Measurements from ENCODE around the gene RASA3. TPM values are rescaled to one million over a fixed set of nuclear protein-coding genes. Genes with fewer than 3 reads are reported as not detected.

Gene RASA3
- polyA plus RNA-seq, 5 donors: 10.5 to 14.4 (median 12.2) TPM

DNA sequence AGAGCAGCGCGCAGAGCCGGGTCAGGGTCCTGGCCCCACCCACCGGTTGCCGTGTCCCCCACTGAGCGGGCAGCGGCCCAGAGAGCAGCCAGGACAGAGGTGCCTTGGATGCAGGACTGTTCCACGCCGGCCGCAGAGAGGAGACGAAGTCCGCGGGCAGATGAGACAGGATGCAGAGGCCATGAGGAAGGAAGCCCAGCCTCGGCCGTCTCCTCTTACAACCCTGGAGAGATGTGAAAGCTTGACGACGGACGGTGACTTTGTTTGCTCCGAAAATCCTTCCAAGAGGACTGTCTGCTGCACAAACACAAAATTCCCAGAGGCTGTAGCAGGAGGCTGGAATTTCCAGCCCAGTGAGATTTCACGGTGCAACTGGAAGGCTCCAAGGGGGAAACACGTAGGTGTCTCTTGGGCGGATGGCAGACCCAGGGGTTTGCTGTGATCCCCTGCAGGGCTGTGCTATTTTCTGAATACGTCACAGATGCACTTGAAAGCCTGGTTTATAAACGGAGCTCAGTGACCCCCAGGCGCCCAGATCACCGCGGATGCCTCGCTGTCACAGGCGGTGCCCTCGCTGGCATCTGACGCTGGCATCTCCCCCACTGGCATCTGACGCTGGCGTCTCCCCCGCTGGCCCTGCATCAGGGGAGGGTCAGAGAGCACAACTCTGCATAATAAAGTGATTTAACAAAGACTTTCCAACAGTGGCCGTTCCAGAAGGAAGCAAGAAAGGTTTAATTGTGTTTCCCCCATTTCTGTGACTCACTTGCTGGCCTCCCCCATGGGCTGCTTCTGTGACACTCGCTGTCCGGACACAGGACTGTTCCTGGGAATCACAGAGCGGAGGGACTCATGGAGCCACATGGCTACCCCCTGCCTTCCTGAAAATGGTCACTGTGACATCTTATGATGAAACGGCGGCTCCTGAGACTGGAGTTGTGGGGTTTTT is 96.6 kb downstream of the RASA3 start:
- DNase-seq: no peak

DNA sequence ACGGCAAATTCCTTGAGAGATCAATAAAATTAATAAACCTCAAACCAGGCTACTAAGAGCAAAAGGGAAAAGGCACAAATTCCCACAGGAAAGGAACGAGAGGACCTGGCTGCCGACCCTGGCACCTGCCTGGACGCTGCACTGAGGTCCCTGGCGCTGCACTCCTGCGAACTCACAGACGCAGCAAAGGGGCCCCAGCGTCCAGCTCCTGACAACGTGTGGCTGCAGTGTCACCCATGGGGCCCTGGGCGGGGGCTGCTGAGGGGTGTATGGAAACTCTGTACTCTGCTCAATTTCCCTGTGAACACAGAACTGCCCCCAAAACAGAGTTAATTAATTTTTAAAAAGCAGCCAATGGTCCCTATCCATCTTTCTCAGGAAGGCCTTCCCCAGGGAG is 97.2 kb downstream of the RASA3 start:
- no peak for DNase-seq

- DNase-seq: no peak
Measured at GRCh38 chr13:114034481-114034891, 97.9 kb downstream of the RASA3 start.

DNA sequence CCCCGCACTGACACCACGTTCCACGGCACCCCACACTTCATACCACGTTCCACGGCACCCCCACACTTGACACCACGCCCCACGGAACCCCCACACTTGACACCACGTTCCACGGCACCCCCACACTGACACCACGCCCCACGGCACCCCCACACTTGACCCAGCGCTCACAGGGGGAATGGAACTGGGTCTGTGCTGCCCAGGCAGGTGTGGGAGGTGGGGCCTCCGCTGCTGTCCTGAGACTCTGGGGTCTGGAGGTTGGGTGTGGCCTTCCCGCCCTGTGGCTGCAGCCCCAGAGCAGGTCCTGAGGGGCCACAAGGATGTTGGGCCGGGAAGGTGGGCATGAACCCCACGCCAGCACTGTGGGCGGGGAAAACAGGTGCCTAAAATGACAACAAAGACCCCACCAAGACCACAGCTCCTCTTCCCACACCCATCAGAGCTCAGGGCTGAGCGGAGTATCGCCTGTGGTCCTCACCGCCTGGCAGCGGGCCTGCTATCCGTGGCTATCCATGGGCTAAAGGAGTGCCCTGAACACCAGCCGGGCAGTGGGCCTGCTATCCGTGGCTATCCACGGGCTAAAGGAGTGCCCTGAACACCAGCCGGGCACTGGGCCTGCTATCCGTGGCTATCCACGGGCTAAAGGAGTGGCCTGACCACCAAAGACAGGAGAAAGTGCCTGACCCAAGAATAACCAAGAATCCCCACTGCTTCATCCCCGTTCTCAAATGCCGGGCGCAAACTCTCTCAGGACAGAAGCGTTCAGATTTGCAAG is 98.7 kb downstream of the RASA3 start:
- DNase-seq: no peak

GRCh38 chr13:114032126-114032799 is 100.2 kb downstream of the RASA3 start:
- peak; percentile 43 to 47 for DNase-seq

GRCh38 chr13:114031631-114032030 is 100.8 kb downstream of the RASA3 start:
- no peak for DNase-seq

GRCh38 chr13:114030666-114031610 is 101.5 kb downstream of the RASA3 start:
- no peak for DNase-seq

GRCh38 chr13:114029866-114030625 is 102.4 kb downstream of the RASA3 start:
- DNase-seq: no peak

DNA sequence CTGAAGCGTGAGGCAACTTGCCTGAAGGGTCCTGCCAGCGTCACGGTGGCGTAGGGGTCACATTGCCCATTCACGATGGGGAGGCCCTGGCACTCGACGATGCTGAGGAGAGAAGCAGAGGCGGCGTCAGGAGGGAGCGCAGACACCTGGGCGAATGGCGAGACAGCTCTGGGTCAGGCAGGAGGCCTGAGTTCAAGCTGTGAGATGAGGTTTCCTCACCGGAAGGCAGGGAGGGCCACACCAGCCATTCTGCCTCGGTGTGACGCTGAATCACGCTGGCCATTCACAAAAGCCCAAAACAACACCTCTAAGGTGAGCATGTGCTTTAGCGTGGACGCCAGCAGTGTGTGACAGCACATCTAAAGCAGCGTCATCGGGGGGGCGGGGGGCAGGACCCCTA is 104.6 kb downstream of the RASA3 start:
- no peak for DNase-seq

DNA sequence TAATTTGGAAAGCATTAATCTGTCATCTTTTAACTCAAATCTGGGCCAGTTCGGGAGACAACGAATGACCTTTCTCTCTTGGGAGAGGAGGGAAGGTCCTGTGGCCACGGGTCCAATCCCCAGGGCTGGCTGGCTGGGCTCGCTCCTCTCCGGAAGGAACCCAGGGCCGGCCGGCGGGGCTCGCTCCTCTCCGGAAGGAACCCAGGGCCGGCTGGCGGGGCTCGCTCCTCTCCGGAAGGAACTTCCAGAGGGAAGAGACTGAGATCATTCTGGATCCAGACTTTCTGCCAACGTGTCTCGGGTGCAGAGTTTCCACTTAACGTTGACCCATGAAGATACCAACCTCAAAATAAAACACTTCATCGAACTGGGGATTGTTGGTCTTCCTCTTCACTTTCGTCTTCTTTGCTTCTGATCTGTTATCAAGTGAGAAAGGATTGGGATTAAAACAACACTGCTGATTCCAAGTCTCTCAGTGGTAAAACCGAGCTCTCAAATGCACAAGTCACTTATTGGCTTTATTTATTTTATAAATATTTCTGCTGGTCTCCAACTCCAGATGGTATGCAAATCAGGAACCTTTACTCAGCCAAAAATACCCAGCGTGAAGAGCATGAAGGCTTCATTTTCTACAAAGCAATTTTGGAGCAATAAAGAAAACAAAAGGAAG is 105.2 kb downstream of the RASA3 start:
- peak; percentile 31 to 33 for DNase-seq

GRCh38 chr13:114026481-114026880 is 105.9 kb downstream of the RASA3 start:
- DNase-seq: no peak

GRCh38 chr13:114025714-114026431 is 106.5 kb downstream of the RASA3 start:
- DNase-seq: peak; percentile 62 to 68

GRCh38 chr13:114025405-114025713 is 107.1 kb downstream of the RASA3 start:
- DNase-seq: no peak

DNA sequence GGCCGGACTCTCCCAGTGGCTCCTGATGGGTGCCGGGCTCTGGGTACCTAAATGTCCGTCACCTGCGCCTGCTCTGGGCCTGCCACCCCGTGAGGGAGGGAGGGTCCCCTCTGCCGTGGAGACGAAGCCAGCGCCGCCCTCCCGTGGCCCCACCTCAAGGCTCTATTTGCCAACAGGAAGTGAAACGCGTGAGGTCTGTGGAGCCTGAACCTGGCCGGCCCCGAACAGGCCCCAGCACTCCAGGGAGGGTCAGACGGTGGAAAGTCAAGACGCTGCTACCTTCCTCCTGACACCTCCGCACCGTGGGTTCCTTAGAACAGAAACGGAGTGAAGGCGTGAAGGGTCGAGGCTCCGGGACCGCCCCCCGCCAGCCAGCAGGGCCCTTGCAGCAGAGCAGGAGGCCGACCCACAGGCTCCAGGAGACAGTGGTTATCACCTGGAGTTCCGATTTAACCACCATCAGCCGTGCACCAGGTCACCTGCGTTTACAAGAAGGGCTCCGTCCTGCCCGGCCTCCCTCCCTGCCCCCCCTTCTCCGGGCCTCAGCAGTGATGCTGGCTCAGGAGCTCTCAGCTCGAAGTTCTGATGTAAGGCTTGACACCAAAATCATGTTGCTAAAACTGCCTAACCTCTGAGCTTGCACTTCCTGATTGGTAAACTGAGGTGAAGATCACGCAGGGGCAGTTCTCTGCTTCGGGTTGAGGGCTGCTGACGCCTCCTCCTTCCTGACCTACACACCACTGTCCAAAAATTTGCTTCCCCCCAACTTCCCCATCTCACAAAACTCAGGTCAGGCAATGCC is 107.6 kb downstream of the RASA3 start:
- no peak for DNase-seq

GRCh38 chr13:114023716-114024602 is 108.5 kb downstream of the RASA3 start:
- no peak for DNase-seq

DNA sequence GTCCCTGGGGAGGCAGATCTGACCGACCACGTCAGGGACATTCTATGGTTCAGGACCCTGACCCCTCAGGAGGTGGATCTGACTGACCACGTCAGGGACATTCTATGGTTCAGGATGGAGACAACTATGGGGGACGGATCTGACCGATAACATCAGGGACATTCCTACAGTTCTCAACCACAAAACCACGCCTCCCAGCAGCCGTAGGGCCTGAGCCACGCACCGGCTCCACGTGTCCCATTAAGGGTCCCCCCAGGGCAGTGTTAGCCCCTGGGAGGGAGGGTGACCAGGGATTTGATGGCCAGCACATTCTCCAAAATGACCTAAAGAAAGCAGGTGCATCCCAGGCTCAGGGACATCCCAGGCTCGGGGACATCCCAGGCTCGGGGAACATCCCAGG is 109.5 kb downstream of the RASA3 start:
- DNase-seq: no peak

GRCh38 chr13:114022309-114022669 is 110.1 kb downstream of the RASA3 start:
- DNase-seq: no peak
